OCI-LY1 (cell line): ENCODE results near the gene NUDT4.

ENCODE experiments used
- H2AFZ ChIP-seq: fragments of 200-600 bp; sonication (generic), shearing (Covaris generic); 2 replicates; pipeline ENCODE4 v1.6.0; 2014; ENCODE audit warnings: antibody characterized with exemption, mild to moderate bottlenecking, low read length
- H3F3A ChIP-seq: fragments of 200-600 bp; sonication (generic), shearing (Covaris generic); 2 replicates; pipeline ENCODE4 v1.6.0; 2014; ENCODE audit warnings: mild to moderate bottlenecking, antibody characterized with exemption, low read length, moderate library complexity; ENCODE audit not compliant: insufficient read depth
- H3K27ac ChIP-seq: fragments of 200-600 bp; sonication (generic); 2 replicates; pipeline ENCODE4 v1.5.1; 2014; ENCODE audit warnings: low read length, mixed run types, mild to moderate bottlenecking, low read depth; ENCODE audit not compliant: poor library complexity, severe bottlenecking
- H3K27me3 ChIP-seq: fragments of 200-600 bp; sonication (generic); 2 replicates; pipeline ENCODE4 v1.6.0; 2014; ENCODE audit warnings: antibody characterized with exemption, mild to moderate bottlenecking, low read length, moderate library complexity; ENCODE audit not compliant: insufficient read depth
- H3K36me3 ChIP-seq: fragments of 200-600 bp; sonication (generic); 2 replicates; pipeline ENCODE4 v1.6.1; 2014; ENCODE audit warnings: mild to moderate bottlenecking, antibody characterized with exemption, low read length, moderate library complexity, mixed read lengths; ENCODE audit not compliant: insufficient read depth
- H3K4me1 ChIP-seq: fragments of 200-600 bp; sonication (generic); 2 replicates; pipeline ENCODE4 v1.5.1; 2014; ENCODE audit warnings: mild to moderate bottlenecking, low read length, moderate library complexity; ENCODE audit not compliant: insufficient read depth, severe bottlenecking
- H3K4me2 ChIP-seq: fragments of 200-600 bp; sonication (generic), shearing (Covaris generic); 2 replicates; pipeline ENCODE4 v1.6.1; 2014; ENCODE audit warnings: low read length
- H3K4me3 ChIP-seq: fragments of 200-600 bp; sonication (generic); 2 replicates; pipeline ENCODE4 v1.5.1; 2014; ENCODE audit warnings: low read length, low read depth, mild to moderate bottlenecking, mixed read lengths; ENCODE audit not compliant: poor library complexity, severe bottlenecking
- H3K79me2 ChIP-seq: fragments of 200-600 bp; shearing (Covaris generic); 2 replicates; pipeline ENCODE4 v1.6.1; 2016; ENCODE audit warnings: mixed run types, low read length, mixed read lengths; ENCODE audit not compliant: insufficient read depth
- H3K9ac ChIP-seq: fragments of 200-600 bp; sonication (generic), shearing (Covaris generic); 2 replicates; pipeline ENCODE4 v1.6.1; 2014; ENCODE audit warnings: mild to moderate bottlenecking, low read length, mixed read lengths
- H3K9me2 ChIP-seq: fragments of 200-600 bp; sonication (generic), shearing (Covaris generic); 2 replicates; pipeline ENCODE4 v1.6.1; 2014; ENCODE audit warnings: low read depth, mild to moderate bottlenecking, low read length, mixed read lengths
- H3K9me3 ChIP-seq: fragments of 200-600 bp; shearing (Covaris generic); 2 replicates; pipeline ENCODE4 v1.6.1; 2014; ENCODE audit warnings: low read length, mixed read lengths
- H4K20me1 ChIP-seq: fragments of 200-600 bp; sonication (generic), shearing (Covaris generic); 2 replicates; pipeline ENCODE4 v1.6.0; 2016; ENCODE audit warnings: mild to moderate bottlenecking, low read length; ENCODE audit not compliant: insufficient read depth
- CTCF ChIP-seq: fragments of 200-600 bp; sonication (generic), shearing (Covaris generic); IDR thresholded peaks from 2 replicates; pipeline ENCODE4 v1.5.1; 2017; ENCODE audit warnings: mild to moderate bottlenecking, antibody characterized with exemption, low read length, moderate library complexity, mixed read lengths
- EZH2 ChIP-seq: fragments of 200-600 bp; sonication (generic), shearing (Covaris generic); IDR thresholded peaks from 2 replicates; pipeline ENCODE4 v1.8.0; 2017; ENCODE audit warnings: borderline replicate concordance, mixed run types, mild to moderate bottlenecking, antibody characterized with exemption, low read length, moderate library complexity, mixed read lengths

The NUDT4 gene

GRCh38 chr12:93358058-93358457 is 19.7 kb upstream of the NUDT4 start:
- H3K4me1 ChIP-seq: no peaks in the 10 kb centered on the region
- H3K27ac ChIP-seq: no peak overlapping the region
- no peaks in the 10 kb centered on the region for H3F3A ChIP-seq
- H3K4me2 ChIP-seq: no peak overlapping the region
- H3K4me3 ChIP-seq: no peak overlapping the region
- H3K9ac ChIP-seq: no peak overlapping the region
- no peaks in the 10 kb centered on the region for H3K36me3 ChIP-seq
- H3K27me3 ChIP-seq: no peaks in the 10 kb centered on the region
- no peaks in the 10 kb centered on the region for H4K20me1 ChIP-seq
- TF ChIP-seq CTCF: no peak
- TF ChIP-seq EZH2: no peak
- no peak overlapping the region for H2AFZ ChIP-seq
- no peaks in the 10 kb centered on the region for H3K9me2 ChIP-seq
- no peaks in the 10 kb centered on the region for H3K9me3 ChIP-seq
- no peaks in the 10 kb centered on the region for H3K79me2 ChIP-seq

- no peaks in the 10 kb centered on the region for H3K36me3 ChIP-seq
- no peak overlapping the region for H2AFZ ChIP-seq
- H3F3A ChIP-seq: no peaks in the 10 kb centered on the region
- H3K9me3 ChIP-seq: no peaks in the 10 kb centered on the region
- H3K4me2 ChIP-seq: no peak overlapping the region
- no peaks in the 10 kb centered on the region for H3K27me3 ChIP-seq
- no peaks in the 10 kb centered on the region for H3K4me1 ChIP-seq
- H4K20me1 ChIP-seq: no peaks in the 10 kb centered on the region
- no peak for TF ChIP-seq CTCF
- no peak for TF ChIP-seq EZH2
- no peak overlapping the region for H3K4me3 ChIP-seq
- H3K27ac ChIP-seq: no peak overlapping the region
- H3K9ac ChIP-seq: no peak overlapping the region
- no peaks in the 10 kb centered on the region for H3K79me2 ChIP-seq
- H3K9me2 ChIP-seq: no peaks in the 10 kb centered on the region
These were observed 18.9 kb upstream of the NUDT4 start for GRCh38 chr12:93358821-93359220.

DNA sequence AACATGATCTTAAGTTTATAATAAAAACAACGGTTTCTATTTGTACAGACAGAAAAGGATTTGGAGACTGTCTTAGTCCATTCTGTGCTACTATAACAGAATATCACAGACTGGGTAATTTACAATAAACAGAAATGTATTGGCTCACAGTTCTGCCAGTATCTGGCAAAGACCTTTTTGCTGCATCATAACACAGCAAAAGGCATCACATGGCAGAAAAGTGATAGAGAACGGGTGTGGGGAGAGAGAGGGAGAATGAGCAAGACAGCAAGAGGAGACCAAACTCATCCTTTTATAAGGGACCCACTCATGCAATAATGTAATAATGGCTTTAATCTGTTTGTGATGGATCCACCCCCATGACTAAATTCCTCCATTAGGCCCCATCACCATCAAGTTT is 17.0 kb upstream of the NUDT4 start:
- no peak overlapping the region for H3K9ac ChIP-seq
- H3K4me3 ChIP-seq: no peak overlapping the region
- H3K4me2 ChIP-seq: no peak overlapping the region
- no peaks in the 10 kb centered on the region for H3F3A ChIP-seq
- no peak overlapping the region for H2AFZ ChIP-seq
- H4K20me1 ChIP-seq: no peaks in the 10 kb centered on the region
- no peaks in the 10 kb centered on the region for H3K36me3 ChIP-seq
- H3K9me2 ChIP-seq: no peaks in the 10 kb centered on the region
- no peaks in the 10 kb centered on the region for H3K27me3 ChIP-seq
- H3K79me2 ChIP-seq: no peaks in the 10 kb centered on the region
- H3K4me1 ChIP-seq: no peaks in the 10 kb centered on the region
- H3K27ac ChIP-seq: no peak overlapping the region
- H3K9me3 ChIP-seq: no peaks in the 10 kb centered on the region
- TF ChIP-seq CTCF: no peak
- no peak for TF ChIP-seq EZH2
